Daoy (cell line): Measurements from ENCODE around the gene MED15. TPM values are rescaled to one million over a fixed set of nuclear protein-coding genes. Genes with fewer than 3 reads are reported as not detected.
"Not testable (repeated sequence)": the region's sequence is repeated elsewhere in the genome, so short reads cannot be mapped to it uniquely, and the experiment has no call there.

Experiments used
- DNase-seq: peaks from one replicate; pipeline ENCODE4 v3.0.0-alpha.2; 2015; ENCODE audit warnings: low read depth
- total RNA-seq: library from RNA; depleted of rRNA; stranded (reverse); fragments of >200 nt; shearing (Covaris generic); gene quantifications from 2 replicates; pipeline ENCODE4 v1.2.3, GENCODE V29; 2014; rRNA removed

The MED15 gene, protein sequence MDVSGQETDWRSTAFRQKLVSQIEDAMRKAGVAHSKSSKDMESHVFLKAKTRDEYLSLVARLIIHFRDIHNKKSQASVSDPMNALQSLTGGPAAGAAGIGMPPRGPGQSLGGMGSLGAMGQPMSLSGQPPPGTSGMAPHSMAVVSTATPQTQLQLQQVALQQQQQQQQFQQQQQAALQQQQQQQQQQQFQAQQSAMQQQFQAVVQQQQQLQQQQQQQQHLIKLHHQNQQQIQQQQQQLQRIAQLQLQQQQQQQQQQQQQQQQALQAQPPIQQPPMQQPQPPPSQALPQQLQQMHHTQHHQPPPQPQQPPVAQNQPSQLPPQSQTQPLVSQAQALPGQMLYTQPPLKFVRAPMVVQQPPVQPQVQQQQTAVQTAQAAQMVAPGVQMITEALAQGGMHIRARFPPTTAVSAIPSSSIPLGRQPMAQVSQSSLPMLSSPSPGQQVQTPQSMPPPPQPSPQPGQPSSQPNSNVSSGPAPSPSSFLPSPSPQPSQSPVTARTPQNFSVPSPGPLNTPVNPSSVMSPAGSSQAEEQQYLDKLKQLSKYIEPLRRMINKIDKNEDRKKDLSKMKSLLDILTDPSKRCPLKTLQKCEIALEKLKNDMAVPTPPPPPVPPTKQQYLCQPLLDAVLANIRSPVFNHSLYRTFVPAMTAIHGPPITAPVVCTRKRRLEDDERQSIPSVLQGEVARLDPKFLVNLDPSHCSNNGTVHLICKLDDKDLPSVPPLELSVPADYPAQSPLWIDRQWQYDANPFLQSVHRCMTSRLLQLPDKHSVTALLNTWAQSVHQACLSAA
- total RNA-seq = 23.4 and 24.5 TPM in 2 replicates

DNA sequence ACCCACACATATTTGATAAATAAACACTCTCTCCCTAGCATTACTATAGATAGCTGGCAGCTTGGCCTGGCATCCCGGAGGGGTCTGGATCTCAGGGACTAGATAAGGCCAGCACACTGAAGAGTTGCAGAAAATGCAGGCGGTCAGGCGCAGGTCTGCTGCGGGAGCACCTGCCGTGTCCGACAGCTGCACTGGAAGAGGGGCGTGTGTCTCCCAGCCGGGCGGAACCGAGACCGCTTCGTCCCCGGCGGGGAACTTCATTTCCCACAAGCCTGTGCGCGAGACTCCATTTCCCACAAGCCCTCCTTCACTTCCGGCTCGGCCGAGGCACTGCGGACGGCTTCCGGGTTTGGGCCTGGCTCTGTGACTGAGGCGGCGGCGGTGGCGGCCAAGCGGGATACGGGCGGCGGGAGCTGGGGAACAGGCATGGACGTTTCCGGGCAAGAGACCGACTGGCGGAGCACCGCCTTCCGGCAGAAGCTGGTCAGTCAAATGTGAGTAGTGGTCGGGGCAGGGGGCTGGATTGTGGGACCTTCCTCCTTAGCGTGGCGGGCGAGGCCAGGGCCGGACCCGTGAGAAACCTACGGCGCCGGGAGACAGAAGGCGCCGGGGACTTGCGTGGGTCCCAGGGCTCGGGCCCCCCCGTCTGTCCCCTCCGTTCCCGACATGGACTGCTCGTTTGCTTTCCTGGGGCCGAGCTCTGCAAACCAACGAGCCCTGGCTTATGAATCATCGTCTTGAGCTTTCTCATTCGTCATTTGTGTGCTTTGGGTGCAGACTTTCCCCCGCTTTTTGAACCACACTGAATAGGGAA is at the start of gene MED15:
TSS of gene MED15 (plus strand) at position 358 of the 814 bp plus-strand sequence. CDS start at position 427, 69 bp downstream.
- DNase-seq = peak; percentile 93

DNA sequence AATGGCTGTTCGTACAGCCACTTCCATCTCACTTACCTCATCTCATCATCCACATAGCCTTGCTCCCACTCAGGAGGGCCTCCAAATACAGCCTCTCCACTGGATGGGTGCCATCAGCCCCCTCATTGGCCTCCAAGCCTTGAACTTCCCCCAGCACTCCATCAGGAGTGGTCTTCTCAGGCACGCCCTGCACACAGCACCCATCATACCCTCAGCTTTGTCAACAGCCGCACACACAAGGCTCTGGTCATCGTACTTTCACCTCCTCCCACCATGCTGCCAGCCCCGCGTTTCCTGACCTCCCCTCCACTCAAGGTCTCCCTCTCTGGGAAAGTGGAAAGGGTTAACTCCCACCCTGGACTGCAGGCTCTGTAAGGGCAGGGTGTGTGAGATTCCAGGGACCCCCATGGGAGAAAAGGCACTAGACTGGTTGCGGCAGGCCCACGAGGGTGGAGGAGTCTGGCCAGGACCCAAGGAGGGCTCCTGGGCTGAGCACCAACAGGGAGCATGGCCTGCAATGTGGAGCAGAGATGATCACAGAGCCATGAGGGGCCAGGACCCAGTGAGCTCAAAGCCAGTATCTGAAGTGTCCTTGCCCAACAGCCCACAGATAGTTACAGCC is 48.8 kb upstream of the MED15 start:
- DNase-seq = no peak

DNA sequence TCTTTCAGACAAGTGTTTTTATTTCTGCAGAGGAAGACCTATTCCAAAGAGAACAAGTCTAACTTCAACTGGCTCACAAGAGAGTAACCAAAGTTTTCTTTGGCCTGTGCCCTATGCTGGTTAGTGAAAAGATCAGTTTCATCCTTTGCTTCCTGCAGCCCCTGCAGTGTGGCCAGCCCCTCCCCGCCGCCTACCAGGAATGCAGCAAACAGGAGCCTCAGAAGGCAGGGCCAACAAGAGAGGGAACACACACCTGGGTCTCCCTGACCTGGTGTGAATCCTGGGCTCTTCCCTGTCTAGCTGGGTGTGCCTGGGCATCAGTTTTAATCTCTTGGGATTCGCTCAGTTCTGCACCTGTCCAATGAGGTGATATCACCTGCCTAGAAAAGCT is 48.3 kb upstream of the MED15 start:
- DNase-seq = no peak

DNA sequence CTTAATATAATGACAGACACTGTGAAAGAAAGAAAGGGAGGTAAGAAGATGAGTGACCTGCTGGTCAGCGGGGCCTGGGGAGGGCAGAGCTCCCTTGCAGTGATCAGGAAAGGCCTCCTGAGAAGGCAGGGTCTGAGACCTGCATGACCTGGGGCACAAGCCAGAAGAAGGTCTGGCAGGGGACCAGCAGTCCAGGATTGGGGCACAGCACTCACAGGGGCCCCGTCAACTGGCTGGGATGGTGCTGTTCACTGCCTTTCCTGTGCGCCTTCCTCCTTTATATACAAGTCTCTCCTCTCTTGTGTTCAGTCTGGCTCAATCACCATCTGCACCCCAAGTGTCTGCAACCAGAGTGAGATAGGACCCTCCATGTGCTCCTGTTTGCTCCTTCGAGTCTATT is 47.5 kb upstream of the MED15 start:
- DNase-seq = no peak

DNA sequence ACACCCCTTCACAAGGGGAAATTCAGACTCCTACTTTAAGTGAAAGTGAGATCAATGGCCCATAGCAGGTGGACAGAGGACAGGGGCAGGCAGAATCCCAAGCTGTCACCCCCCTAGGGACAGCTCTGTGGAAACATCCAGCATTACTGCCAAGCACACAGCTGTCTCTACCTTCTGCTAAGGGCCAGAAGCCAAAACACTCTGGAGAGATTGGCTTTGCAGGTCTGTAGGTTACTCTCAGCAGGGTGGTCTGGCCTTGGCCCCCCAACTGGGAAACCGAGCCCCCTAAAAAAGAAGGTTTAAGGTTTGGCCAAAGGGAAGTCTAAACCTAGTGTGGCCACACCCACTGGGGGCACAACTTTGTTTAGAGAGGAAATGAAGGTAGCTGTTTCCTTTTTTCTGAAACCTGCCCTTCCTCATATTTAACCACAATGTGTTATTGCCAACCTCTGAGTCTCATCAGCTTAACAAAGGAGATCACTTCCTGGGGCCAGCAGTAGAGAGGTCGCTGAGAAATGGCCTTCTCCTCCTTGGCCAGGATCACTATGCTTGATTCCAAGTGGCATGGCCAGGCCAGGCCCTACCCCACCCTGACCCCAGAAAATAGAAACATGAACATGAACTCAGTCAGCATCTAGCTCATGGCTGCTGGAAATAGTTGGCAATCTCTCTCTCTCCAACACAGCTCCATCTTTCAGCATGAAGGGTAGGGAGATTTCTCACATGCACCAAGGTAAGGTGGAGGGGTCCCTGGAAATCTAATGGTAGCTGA is 43.9 kb upstream of the MED15 start:
- DNase-seq = no peak

DNA sequence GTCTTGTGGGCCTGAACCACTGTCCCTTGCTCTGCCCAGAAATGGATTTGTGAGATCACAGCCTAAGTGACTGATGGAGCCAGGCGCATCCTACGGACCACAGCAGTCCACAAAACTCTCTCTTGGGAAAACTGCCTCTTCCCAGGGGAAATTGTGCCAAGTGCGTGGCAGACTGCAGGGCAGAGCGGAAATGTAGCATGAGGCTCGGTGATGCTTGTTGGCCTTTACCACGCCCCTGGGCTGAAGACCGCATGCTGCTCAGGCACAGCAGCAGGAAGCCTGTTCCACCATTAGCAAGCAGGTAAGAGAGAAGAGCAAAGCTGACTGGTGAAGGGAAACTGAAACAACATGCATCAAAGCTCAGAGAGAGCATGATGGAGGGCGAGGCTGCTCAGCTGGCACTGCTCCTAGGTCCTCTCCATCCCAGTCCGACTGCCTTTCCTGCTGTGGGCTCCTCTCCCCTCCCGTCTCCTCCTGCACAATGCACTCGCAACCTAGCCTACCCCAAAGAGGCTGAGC is 43.3 kb upstream of the MED15 start:
- no peak for DNase-seq

DNA sequence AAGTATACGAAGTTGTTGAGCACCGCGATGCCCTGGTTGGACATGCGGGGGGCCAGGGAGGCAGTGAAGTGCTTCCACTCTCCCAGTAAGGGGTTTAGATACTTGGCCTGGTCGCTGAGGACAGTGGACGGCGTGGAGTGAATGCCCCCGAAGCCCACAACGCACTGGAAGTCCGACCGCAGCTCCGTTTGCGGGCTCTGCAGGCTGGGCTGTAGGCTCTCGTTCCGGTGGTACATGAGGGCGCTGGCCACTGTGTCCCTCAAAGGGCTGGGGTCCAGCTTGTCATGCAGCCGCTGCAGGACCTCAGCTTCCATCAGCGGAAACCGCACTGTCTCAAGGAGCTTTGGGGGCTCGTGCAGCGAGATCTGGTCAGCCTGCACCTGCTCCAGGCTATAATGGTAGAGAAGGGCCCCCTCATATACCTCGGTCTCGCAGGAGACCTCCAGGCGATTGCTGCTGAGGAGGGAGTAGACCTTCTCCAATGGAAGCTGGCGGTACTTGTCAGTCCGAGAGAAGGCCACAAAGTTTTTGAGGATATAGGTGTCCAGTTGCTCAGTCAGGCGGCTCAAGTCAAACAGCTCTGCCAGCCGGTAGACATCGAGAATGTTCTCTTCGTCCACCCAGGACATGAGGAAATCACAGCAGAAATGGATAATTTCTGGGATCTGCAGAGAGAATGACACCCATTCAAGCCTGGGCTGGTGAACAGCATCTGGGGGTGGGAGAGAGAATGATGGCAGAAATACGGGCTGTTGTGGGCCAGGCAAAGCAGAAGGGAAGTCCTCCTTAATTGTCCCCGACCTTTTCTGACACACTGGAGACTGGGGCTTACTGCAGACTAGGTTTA is 42.3 kb upstream of the MED15 start:
- DNase-seq = no peak

DNA sequence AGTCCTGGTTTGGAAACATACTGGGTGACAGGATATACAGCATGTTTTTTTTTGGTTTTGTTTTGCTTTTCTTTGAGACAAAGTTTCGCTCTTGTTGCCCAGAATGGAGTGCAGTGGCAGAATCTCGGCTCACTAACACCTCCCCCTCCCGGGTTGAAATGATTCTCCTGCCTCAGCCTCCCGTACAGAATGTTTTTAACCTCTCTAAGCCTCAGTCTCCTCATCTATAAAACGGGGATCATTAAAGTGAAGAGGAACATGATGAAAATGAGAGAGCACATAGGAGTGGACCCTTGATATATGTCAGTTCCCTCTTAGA is 41.7 kb upstream of the MED15 start:
- DNase-seq = no peak

DNA sequence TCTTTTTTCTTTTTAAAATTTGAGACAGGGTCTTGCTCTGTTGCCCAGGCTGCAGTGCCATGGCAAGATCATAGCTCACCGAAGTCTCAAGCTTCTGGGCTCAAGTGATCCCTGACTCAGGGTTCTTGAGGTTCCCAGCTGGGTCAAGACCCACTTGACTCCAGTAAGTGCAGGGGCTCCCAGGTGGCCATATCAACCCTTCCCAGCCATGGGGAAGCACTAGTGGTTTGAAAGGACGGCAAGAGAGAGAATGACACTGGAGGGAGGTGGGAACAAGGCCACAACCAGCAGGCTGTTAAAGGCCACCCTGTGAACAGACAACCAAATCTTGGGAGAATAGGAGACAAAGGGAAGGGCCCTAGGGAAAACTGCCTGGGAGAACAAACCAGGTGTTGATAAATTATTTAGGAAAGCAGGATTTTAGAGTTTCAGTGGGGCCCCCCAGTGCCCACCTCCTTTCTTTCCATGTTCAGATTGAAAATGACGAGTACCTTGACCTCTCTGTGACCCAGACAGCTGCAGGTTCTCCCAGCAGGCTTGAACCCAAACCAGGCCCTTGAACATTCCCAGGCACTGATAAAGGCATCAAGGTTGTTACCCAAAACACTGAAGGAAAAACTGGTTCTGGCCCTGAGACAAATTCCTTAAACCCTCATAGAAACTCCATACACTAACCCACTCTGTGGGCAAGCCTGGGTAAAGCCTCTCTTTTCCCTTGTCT is 40.6 kb upstream of the MED15 start:
- no peak for DNase-seq

DNA sequence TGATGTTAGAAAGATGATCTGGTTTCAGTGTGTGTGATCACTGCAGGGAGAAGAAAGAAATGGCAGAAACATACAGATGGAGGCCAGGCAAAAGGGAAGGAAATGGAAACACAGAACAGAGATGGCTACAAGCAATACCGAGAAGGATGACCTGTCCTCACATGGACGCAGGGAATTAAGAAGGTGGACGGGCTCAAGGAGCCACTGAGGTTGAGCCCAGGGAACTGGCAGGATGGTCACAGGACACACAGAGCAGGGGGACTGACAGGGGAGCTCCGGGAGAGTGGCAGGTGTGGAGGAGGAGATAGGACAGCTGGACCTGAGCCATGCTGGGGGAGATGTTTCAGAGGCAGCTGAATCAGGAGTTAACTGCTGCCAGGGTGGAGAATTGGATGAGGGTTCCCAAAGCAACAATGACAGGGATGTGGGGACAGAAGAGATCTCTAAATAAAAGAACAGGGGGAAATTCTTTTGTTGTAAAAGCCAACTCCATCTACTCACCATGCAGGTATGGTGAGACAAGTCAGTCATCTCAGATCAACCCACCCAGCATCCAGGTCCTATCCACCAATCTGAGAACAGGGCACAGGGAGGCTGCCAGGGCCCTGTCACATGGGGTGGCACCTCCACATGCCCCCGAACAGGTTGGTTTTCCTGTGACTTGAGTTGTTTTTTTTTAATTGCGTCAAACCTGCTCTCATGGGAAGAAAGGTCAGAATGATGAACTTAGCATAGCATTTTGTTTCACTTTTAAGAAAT is 38.1 kb upstream of the MED15 start:
- DNase-seq = no peak

DNA sequence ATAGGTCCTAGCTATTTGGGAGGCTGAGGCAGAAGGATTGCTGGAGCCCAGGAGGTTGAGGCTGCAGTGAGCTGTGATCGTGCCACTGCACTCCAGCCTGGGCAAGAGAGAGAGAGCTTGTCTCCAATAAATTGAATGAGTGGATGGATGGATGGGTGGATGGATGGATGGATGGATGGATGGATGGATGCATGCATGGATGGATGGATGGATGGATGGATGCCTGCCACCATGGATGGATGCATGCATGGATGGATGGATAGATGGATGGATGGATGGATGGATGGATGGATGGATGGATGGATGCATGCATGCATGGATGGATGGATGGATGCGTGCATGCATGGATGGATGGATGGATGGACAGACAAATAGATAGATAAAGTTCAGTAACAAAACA is 36.9 kb upstream of the MED15 start:
- DNase-seq = not testable (repeated sequence)

DNA sequence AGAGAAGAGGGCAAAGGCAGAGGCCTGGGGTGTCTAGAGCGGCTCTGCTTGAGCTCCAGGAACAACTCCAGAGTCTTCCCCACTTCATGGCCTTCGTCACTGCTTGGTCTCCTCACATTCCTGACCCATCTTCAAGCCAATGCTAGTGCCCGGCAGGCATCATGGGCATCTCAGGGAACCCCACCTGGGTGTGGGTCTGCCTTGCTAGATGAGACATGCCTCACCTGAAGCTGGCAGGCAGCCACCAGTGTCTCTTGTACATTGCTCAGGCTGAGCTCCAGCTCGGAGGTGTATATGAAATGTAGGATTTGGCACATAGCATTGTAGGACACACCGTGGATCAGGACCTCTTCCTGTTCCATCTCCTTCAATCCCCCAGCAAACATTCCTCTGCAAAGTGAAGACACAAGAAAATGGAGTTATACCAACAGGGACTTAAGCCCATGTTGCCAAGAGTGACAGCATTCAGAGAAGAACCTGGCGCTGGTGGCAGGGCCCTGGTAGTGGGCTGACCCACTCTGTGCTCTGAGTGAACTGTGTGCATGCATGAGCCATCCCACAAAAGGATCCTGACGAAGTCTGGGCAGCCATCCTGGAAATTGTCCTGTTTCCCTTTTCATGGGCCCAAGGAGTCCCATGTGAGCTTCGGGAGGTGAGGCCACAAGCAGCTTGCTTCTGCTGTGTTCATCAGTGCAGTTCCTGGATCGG is 36.1 kb upstream of the MED15 start:
- DNase-seq = no peak

DNA sequence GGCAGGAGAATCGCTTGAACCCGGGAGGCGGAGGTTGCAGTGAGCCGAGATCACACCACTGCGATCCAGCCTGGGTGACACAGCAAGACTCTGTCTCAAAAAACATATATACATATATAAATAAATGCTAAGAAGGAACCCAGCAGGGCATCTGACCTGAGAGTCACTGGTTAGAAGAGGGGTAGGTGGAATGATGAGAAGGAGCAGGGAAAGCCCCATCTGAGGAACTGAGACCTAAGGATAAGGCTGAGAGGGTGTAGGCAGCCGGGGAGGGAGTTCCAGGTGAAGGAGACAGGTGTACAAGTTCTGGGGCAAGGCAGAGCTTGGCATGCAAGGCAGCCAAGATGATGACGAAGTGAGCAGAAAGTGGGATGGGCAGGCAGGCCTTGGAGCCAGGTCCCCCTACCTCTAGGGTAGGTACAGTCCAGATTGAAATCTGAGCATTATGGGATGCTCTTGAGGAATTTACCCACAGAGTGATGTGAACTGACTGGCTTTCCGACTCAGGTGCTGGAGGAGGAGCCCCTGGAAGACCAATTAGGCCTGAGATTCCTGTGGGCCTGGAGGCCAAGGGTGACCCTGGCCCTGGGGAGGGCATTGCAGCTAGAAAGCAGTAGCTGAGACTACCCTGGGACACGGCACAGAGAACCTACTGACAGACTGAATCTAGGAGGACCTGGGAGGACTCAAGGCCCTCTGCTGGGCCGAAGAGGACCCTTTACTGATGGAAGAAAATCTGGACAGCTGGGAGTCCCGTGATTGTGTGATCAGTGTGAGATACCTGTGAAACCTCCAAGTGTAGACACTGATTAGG is 34.6 kb upstream of the MED15 start:
- DNase-seq = no peak

DNA sequence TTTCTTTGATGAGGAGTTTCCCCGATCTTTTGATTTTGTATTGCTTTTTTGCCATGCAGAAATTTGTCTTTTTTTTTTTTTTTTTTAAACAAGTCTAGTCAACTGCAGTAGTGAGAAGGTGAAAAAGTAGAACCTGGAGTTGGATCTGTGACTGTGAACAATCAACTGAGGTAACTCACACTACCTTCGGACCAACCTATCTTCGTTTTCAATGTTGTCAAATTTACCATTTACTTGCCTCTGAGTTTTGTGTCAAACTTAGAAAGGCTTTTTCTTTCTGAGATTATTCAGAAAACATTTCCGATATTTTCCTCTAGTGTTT is 32.3 kb upstream of the MED15 start:
- DNase-seq = no peak

DNA sequence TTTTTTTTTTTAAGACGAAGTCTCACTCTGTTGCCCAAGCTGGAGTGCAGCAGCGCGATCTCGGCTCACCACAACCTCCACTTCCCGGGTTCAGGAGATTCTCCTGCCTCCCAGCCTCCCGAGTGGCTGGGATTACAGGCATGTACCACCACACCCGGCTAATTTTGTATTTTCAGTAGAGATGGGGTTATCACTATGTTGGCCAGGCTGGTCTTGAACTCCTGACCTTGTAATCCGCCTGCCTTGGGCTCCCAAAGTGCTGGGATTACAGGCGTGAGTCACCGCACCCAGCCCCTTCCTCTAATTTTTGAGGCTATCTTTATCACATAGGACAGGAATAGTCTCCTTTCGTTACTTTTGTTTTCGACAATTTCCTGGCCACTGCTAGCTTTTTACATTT is 31.8 kb upstream of the MED15 start:
- not testable (repeated sequence) for DNase-seq

DNA sequence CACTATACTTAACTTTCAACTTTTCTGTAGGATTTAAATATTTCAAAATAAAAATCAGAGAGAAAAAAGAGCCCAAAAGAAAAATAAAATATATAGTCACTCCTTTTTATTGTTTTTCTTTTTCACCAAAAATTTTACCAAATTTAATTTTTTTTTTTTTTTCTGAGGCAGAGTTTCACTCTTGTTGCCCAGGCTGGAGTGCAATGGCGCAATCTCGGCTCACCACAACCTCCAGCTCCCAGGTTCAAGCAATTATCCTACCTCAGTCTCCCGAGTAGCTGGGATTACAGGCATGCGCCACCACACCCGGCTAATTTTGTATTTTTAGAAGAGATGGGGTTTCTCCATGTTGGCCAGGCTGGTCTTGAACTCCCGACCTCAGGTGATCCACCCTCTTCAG is 29.4 kb upstream of the MED15 start:
- not testable (repeated sequence) for DNase-seq

DNA sequence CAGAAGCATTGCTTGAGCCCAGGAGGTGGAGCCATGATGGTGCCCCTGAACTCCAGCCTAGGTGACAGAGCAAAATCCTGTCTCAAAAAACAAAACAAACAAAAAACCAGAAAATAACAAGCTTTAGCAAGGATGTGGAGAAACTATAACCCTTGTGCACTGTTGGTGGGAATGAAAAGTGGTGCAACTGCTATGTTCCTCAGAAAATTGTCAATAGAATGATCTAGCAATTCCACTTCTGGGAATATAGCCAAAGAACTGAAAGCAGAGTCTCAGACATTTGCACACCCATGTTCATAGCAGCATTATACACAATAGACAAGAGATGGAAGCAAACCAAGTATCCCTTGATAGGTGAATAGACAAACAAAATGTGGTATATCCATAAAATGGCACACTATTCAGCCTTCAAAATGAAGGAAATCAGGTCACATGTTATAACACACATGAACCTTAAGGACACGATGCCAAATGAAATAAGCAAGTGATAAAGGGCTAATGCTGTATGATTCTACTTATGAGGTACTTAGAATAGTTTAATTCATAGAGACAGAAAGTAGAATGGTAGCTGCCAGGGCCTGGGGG is 27.7 kb upstream of the MED15 start:
- no peak for DNase-seq
